NCI-H1417 (cell line): ENCODE data around the gene TJP3.

ENCODE experiments used
- DNase-seq, 3 experiments: peaks; one replicate each; lab custom pipeline; 2025; lab: John Stamatoyannopoulos, UW

TJP3 gene

GRCh38 chr19:3716147-3716668 lies 8.0 kb downstream of the TJP3 start:
- no peak for DNase-seq

GRCh38 chr19:3719868-3720267 lies 11.7 kb downstream of the TJP3 start:
- DNase-seq: no peak

- no peak for DNase-seq
Observed at GRCh38 chr19:3720349-3720917, 12.2 kb downstream of the TJP3 start.

GRCh38 chr19:3721131-3721886 lies 13.1 kb downstream of the TJP3 start:
- peak; percentile 93 to 97 (median 94) for DNase-seq

- DNase-seq: peak in 1 of 3 experiments; percentile 44
Observed at GRCh38 chr19:3721887-3722442, 13.8 kb downstream of the TJP3 start.

- peak; percentile 18 to 80 (median 69) for DNase-seq
Observed at GRCh38 chr19:3722443-3723109, 14.4 kb downstream of the TJP3 start.

- DNase-seq: no peak
Observed at GRCh38 chr19:3723110-3723488, 14.9 kb downstream of the TJP3 start.

- DNase-seq: peak in 2 of 3 experiments; percentile 34 to 68
Observed at GRCh38 chr19:3723883-3724282, 15.7 kb downstream of the TJP3 start.

- no peak for DNase-seq
Observed at GRCh38 chr19:3725121-3725520, 16.9 kb downstream of the TJP3 start.

- peak; percentile 74 to 91 (median 82) for DNase-seq
Observed at GRCh38 chr19:3725640-3726310, 17.6 kb downstream of the TJP3 start.

- DNase-seq: no peak
Observed at GRCh38 chr19:3730457-3730958, 22.3 kb downstream of the TJP3 start.

- DNase-seq: no peak
Observed at GRCh38 chr19:3732108-3732507, 23.9 kb downstream of the TJP3 start.

GRCh38 chr19:3733549-3734309 lies 25.5 kb downstream of the TJP3 start:
- no peak for DNase-seq

GRCh38 chr19:3734310-3734600 lies 26.1 kb downstream of the TJP3 start:
- no peak for DNase-seq

- DNase-seq: no peak
Observed at GRCh38 chr19:3736106-3736724, 28.0 kb downstream of the TJP3 start.

GRCh38 chr19:3737487-3738205 lies 29.5 kb downstream of the TJP3 start:
- peak in 1 of 3 experiments; percentile 9 for DNase-seq

- DNase-seq: no peak
Observed at GRCh38 chr19:3738477-3739220, 30.5 kb downstream of the TJP3 start.

- DNase-seq: no peak
Observed at GRCh38 chr19:3740431-3740830, 32.2 kb downstream of the TJP3 start.

GRCh38 chr19:3743486-3743885 lies 35.3 kb downstream of the TJP3 start:
- no peak for DNase-seq
